NCI-H2196 treated with DMSO at 0.1 percent for 48 hours (cell line): Measurements from ENCODE around the gene RNF145.

Experiments used
- DNase-seq: peaks from one replicate; lab custom pipeline; 2025; ENCODE audit not compliant: unreplicated experiment; lab: John Stamatoyannopoulos, UW

Gene RNF145

DNA sequence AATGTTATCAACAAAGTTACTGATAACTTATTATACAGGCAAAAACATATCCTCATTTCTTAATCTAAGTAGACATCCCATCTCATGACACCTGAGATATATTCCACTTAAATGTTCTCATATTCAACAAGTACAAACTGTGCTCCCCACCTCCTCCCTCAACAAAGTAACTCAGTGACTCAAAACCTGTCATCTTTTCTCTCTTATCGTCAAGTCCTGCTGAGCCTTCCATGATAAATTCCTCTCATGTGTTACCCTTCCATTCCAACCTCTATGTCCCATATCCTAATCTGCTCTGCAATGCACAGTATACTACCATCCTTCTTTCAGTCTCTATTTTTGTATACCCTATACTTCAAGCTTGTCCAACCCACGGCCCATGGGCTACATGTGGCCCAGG, 13.6 kb downstream of the RNF145 start:
- no peak for DNase-seq

DNA sequence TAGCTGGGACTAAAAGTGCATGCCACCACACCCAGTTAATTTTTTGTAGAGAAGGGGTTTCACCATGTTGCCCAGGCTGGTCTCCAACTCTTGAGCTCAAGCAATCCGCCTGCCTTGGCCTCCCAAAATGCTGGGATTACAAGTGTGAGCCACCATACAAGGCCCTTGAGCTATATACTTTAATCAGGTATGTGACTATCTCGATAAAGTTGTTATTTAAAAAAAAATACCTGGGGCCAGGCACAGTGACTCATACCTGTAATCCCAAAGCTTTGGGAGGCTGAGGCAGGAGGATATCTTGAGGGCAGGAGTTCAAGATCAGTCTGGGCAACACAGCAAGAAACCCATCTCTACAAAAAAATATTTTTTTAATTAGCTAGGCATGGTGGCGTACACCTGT, 19.2 kb downstream of the RNF145 start:
- no peak for DNase-seq

DNA sequence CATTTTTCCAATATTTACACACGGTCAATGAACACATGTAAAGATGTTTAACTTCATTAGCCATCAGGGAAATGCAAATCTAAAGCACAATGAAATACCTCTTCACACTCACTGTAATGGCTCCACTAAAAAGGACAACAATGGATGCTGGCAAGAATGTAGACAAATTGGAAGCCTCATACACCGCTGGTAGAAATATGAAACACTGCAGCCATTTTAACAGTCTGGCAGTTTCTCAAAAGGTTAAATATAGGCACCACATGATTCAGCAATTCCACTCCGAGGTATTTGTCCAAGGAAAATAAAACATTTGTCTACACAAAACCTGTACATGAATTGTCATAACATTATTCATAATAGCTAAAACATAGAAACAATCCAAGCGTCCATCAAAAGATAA, 20.0 kb downstream of the RNF145 start:
- no peak for DNase-seq

DNA sequence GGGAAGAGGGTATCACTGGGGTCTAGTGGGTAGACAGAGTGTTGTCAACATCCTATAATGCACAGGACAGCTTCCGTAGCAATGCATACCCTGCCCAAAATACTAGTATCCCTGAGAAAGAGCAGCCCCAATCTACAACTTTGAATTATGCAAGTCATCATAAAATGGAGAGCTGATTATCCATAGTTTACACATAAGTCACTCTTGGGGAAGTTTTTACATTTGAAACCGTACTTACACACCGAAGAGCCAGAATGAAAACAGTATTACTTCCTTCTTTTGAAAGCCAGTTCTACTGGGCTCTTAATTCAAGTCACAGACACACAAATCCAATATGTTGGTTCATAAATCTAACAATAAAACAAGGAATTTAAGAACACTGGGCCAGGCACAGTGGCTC, 21.6 kb downstream of the RNF145 start:
- DNase-seq: no peak

DNA sequence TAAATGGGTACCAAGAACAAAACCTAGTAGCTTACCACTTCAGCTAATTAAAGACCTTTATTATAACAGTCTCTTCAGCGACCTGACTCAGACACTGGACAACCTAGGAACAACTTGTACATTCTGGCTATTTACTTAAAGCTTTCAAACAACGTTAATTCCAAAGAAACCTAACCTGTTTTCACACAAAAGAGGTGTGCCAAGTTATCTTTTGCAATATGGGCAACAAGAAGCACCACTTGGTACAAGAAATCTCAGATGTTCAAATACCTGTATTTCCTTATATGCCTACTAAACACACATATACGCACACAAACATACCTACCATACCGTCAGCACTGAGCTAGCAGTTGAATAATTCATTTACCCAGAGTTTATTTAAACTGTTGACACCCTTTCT, 23.0 kb downstream of the RNF145 start:
- no peak for DNase-seq

DNA sequence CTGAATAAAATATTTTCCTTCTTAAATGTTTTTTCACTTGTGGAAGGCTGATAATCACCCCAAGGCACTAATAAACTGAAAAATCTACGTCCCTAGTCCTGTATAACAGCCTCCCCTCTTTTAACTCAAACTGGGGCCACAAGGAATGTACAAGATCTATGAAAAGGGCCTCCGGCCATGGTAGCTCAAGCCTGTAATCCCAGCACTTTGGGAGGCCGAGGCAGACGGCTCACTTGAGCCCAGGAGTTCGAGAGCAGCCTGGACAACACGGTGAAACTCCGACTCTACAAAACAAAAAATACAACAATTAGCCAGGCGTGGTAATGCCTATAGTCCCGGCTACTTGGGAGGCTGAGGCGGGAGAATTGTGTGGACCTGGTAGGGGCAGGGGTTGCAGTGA, 23.6 kb downstream of the RNF145 start:
- DNase-seq: no peak

DNA sequence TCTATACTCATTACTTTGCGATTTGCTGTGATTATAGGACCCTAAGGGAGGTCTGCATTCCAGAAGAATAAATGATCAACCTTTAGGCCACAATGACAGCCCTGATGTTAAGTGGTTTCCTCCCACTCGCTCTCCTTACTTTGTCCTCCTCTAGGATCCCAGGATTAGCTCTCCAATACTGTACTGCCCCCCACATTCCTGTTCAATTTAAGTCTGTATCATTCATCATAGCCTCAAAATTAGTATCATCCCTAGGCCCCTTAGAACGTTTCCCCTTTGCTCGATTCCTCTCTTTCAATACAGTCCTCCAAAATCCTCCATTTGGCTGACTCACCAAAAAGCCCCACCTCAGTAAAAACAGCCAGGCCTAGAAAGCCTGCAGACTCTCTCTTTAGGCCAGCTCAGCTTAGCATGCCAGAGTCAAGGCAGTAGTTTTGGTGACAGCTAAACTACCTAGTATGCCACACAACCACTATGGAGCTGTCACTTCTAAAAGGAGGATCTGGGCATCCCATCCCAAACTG, 24.4 kb downstream of the RNF145 start:
- no peak for DNase-seq

DNA sequence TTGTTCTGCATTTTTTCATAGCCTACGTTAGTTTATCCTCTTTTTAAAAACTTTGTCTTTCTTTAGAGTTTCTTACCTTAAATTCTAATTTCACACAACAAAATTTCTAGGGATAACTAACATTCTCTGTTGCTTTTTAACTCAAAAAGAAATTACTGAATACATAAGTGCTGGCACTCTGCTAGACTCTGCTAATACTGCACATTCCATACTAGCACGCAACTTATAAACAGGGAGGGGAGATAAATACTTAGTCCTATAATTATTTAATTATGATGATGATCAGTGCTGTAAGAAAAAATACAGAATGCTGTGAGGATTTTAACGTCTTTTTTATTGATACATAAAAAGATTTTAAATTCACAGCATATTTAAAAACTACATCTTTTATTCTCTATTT, 25.1 kb downstream of the RNF145 start:
- no peak for DNase-seq

DNA sequence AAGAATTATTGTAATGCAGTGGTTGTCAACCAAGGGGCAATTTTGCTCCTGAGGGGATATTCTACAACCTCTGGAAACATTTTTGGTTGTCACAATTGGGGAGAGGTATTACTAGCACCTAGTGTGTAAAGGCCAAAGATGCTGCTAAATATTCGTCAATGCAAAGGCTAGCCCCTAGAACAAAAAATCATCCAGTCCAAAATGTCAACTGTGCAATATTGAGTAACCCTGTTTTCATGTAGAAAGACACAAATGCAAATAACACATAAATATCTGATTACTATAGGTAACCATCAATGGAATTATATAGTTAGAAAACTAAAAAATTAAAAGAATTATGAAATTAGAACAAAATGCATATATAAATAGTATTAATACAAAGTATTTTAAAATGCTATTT, 26.1 kb downstream of the RNF145 start:
- DNase-seq: no peak

DNA sequence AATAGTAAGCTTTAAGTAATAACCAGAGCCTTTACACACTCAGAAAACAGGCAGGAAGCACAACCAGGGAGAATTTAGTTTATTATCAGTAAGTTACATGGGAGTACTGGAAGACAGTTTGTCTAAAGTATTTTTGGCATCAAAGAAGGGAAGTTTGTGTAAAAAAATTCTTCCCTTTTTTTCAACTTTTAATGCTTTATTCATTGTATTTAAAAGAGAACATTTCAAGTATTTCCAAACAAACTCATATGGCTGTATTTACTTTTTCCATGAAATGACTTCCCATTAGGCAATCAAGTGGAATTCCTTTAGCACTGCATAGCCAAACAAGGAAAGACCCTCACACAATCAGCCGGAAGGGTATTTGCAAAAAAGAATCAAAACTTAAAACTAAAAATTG, 26.7 kb downstream of the RNF145 start:
- no peak for DNase-seq

DNA sequence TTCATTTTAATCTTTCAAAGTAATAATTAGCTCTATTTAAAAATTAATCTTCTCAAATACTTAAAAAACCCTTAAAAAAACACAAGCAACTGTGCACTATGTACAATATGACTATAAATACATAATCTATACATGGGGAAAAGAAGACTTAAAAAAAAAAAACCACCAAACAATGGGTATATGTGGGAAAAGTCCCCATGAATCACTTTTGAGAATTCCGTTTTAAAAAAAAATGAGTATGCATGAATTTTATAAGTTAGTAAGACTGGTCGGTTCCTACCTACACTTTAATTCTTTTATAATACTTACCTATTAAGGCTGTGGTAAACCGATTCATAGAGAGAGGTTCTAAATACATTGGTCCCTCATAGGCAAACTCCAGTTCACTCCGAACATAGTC, 27.7 kb downstream of the RNF145 start:
- DNase-seq: no peak

DNA sequence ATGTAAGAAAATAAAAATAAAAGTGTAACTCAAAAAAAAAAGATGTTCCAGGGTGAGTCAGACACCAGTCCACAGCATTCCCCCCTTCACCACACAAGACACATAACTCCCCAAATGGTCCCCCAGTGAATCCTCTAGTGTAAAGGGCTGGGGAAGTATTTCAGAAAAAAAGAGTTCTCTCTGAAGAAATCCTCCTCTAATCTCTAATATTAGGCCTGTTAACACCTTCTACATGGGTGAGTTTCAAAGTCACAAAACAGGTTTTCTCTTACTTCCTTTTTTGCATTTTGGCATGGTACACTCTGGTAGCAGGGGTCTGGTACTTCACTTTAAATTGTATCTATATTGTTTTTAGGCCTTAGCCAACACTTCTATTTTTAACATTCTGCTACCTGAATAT, 28.2 kb downstream of the RNF145 start:
- no peak for DNase-seq

DNA sequence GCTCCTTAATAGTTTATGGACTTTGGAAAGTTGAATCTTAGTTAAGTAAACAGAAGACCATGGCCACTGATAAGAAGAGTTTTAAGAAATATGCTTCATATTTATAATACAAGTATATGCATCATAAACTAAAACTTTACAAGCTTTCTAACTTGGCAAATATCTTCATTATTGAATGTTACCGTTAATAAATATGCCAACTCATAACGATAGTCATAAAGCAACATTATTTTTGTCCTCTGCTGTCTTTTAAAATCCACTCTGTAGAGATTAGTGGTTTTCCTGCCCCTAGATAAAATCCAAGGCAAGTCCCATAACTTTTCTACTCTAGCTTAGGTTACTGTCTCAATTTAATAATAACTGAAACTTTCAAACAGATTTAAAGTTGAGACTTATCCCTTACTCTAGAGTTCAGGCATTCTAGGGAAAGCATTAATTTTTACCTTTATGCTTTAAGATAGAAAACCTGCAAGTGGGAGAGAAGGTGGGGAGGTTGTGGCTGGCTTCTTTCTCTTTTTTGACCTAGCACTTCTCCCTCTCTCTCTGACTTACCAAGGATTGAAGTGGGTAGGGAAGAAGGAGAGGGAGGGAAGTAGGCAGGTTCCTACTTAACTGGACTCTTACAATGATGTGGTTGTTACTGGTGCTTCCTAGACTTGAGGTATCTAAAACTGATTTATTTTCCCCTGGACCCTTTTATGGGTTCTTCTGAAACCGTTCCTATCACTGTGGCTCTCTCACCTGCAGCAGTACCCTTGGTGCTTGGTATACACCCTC, 29.6 kb downstream of the RNF145 start:
- DNase-seq: no peak

DNA sequence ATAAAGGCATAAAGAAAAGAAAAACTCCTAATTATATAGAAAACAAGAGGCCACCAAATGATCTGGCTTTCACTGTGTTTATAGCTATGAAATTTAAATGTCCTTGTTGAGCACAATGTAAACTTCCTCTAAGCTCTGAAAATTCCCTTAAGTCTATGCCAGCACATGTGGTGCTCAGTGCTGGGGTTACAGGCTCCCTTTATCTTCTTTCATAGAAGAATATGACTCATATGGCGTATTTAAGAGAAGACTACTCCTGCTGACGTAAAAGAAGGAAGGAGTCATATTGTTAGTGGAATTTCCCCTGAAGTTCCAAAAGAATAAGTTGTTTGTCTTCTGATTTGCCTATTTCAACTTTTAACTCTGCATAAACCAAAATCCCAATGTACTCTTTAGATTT, 30.4 kb downstream of the RNF145 start:
- no peak for DNase-seq

DNA sequence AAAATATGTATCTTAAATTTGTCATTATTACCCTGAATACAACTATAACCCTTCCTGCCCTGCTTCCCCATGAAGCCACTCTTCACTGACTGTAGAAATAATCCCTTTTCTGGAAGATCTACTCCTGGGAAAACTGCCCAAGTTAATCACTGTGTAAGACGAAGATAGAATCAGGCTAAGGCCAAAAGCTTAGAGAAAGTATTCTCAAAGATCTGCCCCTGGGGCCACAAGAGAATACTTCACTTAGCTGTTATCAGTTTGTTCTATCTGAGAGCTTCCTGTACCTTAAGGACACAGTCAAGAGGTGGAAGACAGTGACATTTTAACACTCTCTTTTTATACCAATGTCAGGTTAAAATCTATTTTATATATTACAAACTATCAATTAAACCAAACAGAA, 33.8 kb downstream of the RNF145 start:
- DNase-seq: no peak

DNA sequence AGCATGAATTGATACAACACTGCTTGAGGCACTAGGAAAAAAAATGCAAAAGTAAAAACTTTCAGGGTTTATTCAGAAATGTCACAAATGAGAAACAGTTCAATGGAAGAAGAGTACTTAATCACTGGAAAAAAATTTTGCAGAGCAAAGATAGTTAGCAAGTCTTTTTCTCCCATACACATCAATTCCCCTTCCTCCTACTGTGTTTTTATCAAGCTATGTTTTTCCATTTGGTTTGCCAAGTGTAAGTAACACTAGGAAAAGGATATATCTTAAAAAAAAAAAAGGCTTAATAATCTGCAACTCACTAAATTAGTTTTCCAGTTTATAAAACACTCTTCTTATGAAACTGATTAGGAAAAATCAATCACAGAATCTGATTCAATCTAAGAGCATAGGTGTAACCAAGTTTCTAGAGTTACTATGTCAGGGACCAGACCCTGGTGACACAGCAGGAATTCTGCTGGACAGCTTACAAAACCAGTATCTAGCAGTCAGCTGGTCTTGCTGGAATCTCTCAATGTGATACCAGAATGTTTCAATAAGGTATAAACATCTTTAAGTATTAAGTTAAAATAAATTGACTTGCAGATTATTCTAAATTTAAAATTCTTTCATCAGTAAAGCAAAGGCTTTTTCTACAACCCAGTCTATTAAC, 34.7 kb downstream of the RNF145 start:
- DNase-seq: no peak

DNA sequence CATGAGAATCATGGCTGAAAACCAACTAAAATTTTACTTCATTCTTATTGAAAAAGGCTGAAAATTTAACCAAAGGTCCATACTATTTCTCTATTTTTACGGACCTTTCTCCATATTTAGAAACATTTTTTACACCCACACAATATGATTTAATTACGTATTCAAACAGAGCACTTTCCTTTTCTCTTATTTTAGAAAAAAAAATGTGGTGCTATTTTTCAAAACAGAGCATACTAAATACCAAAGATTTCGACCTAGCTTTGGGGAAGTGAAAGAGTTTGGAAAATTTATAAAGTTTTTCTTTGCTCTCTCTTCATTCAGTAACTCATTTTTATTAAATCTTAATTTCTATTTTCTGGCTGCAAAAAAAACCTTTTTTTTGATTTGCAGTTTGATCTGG, 38.1 kb downstream of the RNF145 start:
- no peak for DNase-seq

DNA sequence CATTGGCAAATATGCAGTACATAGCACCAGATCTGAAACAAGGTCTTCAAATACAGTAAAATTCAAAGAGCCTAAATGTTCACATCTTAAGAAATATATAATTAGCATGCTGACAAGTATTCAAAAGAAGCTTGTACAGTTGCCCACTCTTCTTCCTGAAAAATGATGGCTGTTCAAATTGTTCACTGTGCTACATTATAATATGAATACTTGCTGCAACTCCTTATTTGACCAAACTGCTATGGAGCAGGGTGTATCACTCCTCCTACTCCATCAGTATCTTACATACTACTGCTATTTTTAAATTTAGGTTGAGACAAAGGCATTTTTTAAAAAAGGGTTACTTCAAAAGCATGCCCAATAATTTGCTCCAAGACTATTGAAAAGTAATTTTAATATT, 39.3 kb downstream of the RNF145 start:
- DNase-seq: no peak

DNA sequence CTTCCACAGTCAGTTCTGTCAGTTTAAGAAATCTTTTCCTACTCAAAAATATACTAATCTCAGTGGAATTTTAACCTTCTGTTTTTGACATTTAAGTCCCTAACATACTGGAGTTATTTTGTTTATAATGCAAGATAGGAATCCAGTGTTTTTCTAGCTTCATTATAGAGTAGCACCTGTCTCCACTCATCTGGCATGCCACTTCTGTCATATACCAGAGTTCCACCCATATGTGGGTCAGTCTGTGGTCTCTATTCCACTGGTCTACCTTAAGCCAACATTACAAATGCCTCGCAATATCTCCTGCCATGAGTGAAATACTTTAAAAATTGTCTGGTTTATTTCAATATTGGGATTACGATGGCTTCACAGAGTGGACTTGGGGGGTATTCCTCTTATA, 42.9 kb downstream of the RNF145 start:
- DNase-seq: no peak

DNA sequence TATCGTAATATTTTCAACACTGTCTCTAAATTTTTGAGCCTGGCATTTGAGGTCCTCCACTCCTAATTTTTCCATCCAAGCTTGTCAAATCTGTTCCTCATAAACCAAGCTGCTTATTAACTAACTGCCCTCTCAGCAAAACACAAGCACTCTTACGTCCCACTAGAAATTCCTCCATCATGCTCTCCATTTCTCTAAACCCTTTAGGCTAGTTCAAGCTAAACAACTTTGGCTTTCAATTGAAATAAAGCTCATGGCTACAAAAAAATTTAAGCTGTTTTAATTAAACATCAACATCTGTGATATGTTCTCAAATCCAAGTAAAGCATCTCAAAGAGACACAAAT, 45.7 kb downstream of the RNF145 start:
- no peak for DNase-seq

DNA sequence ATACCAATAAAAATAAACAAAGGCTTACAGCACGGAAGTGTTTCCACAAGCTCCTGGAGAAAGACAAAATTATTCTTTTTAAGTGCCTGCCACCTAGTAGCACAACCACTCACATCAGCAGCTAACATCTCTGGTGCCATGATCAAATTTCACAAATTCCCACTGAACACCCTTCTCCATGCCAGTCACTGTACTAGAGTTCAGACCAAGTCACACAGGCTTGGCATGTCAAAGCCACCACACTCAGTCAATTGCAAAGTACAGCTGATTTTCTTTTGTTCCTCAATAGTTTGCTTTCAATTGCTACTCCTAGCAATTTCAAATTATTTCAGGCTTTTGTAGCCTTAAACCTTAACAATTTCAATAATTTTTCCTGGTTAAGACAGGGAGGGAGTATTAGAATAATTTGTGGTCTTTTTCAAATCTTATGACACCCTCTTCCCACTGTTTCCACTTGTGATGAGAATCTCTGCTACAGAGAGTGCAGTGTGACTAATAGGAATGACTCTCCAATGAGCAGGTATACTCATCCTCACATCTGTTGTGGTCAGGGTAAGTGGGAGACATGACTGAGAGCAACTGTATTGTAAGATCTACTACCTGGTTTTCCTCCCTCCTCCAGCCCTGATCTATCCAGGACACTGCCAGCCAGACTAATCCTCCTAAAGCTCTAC, 46.2 kb downstream of the RNF145 start:
- no peak for DNase-seq
